ENCODE results near the gene IFT52.
"Not testable (repeated sequence)": the region's sequence is repeated elsewhere in the genome, so short reads cannot be mapped to it uniquely, and the experiment has no call there.

The IFT52 gene

DNA sequence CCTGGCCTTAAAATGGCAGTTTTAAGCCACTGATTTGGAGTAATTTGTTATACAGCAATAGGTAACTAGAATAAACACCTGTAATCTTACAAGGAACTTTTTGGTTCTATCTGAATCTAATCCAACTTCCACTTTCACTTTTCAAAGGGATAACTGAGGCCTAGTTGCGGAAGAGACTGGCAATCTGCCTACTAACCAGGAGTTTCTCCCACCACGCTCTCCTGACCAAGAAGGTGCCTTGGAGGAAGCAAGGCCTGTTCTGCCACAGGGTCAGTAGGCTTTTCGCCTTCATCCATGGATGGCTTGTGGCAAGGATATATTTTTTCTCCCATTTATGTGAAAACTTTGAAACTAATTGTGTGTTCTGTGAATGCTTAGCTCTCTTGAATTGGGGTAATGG lies 63.2 kb downstream of the IFT52 start:
- no peak for DNase-seq

DNA sequence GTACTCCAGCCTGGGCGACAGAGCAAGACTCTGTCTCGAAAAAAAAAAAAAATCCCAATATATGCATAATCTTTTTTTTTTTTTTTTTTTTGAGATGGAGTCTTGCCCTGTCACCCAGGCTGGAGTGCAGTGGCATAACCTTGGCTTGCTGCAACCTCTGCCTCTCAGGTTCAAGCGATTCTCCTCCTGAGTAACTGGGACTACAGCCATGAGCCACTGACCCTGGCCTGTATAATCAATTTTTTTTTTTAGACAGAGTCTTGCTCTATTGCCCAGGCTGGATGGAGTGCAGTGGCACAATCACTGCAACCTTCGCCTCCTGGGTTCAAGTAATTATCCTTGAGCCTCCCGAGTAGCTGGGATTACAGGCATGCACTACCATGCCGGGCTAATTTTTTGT lies 64.4 kb downstream of the IFT52 start:
- DNase-seq, result not testable (repeated sequence)

- no peak for DNase-seq
Observed at GRCh38 chr20:43655937-43656336, 65.2 kb downstream of the IFT52 start.

DNA sequence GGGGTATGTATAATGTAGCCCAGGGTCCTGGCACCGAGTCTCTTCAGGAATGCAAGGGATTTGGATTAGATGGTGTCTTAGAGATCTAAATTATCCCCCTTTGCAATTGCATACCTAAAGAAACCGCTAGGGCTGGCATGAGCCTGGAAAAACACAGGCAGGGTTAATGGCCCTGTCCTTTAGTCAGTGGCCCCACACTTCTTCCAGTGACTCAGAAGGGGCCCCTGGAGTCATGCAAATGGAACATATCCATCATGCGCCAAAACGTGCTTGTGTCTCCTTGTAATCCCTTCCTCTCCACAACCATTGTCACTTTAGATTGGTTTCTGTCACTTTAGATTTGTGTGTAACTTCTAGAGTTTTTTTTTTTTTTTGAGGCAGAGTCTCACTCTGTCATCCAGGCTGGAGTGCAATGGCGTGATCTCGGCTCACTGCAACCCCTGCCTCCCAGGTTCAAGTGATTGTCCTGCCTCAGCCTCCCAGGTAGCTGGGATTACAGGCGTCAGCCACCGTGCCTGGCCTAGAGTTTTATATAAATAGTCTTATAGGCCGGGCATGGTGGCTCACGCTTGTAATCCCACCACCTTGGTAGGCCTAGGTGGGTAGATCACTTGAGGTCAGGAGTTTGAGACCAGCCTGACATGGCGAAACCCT lies 67.5 kb downstream of the IFT52 start:
- DNase-seq, result no peak

DNA sequence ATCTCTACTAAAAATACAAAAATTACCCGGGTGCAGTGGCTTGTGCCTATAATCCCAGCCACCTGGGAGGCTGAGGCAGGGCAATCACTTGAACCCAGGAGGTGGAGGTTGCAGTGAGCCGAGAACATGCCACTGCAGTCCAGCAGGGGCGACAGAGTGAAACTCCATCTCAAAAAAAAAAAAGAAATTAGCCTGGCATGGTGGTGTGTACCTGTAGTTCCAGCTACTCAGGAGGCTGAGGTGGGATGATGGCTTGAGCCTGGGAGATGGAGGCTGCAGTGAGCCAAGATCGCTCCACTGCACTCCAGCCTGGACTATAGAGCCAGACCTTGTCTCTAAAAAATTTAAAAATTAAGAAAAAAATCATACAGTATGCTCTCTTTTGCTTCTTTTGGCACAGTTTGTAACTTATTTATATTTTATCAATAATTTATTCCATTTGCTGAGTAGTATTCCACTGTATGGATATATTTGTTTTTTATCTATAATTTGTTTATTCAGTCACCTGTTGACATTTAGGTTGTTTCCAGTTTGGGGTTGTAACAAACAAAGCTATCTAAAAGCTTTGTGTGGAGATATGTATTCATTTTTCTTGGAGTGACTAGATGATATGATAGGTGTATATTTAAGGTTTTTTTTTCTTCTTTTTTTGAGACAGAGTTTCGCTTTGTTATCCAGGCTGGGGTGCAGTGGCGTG lies 68.1 kb downstream of the IFT52 start:
- no peak for DNase-seq

DNA sequence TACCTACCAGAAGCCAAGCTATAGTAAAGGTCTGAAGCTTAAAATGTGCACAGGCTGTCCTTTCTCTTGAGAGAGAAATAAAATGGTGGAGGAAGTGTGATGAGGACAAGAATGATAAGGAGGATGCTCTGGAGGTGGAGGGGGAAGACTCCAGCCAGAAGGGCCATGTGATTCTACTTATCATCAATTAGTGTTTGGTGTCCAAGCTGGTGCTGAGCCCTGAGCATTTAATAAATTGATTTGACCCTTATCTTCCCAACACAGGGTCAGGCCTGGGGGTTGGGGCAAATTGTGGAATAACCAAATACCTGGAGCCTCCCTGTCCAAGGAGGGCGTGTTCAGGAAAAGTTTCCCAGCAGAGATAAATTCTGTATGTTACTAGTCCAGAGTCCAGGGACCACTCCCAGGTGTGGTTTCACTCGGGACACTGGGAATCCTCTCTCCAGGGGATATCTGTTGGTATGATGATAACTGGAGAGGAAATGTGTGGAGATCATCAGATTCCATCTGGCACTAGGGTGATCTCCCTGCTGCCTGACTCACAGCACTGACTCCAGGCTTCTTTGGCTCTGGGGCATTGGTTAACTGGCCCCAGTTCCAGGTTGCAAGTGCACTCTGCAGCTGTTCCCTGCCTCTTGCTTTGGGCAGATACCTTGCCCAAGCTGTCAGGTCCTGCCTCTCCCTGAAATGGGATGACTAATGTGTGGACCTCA lies 72.4 kb downstream of the IFT52 start:
- DNase-seq, result no peak

GRCh38 chr20:43665466-43666176 lies 74.9 kb downstream of the IFT52 start:
- DNase-seq, result no peak

GRCh38 chr20:43666376-43667328 lies 75.9 kb downstream of the IFT52 start, which contains the start of gene MYBL2:
Gene MYBL2, plus strand, starts transcription at chr20:43667114. Its CDS starts 170 bp downstream, at chr20:43667284.
- peak; percentile 75 for DNase-seq

- no peak for DNase-seq
Observed at GRCh38 chr20:43667341-43668132, 76.8 kb downstream of the IFT52 start.

DNA sequence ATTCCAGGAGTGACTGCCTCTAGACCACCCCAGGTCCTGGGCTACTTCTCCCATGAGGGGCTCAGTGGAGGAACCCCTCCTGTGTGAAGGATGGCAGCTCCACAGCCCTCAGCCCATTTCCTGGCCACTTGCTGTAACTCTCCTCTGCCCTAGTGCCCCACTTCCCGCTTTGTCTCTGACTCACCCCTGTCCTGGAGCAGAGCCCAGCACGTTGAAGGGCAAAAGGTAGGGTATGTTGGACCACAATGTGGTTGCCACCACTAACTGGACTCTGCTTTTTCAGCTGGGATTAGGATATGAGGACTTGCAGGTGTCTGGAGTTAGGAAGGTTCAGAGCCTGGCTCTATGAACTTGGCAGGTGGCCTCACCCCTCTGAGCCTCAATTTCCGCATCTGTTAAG lies 78.6 kb downstream of the IFT52 start:
- no peak for DNase-seq

GRCh38 chr20:43670423-43670822 lies 79.7 kb downstream of the IFT52 start:
- DNase-seq, result no peak

GRCh38 chr20:43676368-43676767 lies 85.6 kb downstream of the IFT52 start:
- DNase-seq, result no peak

- no peak for DNase-seq
Observed at GRCh38 chr20:43680981-43681380, 90.2 kb downstream of the IFT52 start.

DNA sequence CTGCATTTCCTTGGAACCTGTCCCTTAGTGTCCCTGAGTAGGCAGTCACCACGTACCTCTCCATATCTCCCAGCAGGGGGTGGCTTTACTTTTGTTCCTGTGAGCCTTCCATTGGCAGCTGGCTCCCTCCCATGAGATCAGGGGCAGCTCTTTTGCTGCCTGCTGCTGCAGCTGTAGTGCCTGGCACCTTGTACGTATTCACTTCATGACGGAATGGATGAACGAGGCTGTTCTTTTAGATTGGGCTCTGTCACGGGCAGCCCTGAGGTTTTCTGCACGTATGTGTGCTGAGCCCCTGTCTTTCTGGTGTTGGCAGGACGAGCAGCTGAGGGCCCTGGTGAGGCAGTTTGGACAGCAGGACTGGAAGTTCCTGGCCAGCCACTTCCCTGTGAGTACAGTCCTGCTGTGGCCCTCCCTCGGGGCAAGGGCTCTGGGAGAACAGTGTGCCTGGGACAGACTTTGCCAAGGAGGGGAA lies 90.8 kb downstream of the IFT52 start:
- DNase-seq, result no peak

DNA sequence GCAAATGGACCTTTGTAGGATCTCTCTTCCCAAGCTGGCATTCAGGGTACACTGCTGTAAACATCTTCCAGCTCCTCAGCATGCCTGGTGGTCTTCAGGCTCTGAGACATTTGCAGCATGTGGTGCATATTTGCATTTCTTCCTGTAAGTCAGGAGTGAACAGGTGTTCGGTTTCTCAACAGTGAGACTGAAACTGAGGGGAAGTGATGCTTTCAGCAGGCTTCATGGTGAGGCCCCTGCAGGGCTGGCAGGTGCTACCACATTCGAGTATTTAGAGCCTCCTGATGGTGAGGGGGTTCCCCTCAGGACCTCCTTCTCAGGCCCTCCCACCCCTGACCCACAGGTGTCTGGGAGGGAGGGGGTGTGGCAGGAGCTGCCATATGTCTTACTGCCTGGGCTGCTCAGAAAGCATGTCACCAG lies 91.3 kb downstream of the IFT52 start:
- DNase-seq, result peak; percentile 25

DNA sequence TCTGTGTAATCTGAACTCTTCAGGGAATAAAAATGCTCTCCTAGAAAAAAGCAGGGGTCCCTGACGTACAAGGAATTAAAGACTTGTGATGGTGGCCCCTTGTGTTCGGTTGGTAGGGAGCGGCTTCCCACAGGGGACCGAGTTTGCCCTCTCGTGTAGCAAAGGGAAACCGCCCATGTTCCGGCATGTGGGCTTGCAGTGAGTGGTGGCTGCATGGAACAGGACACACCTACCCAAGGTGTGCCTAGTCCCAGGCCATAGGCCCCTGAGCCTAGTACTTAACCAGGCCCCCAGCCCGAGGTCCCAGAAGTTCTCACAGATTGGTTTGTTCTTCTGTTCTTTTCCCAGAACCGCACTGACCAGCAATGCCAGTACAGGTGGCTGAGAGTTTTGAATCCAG lies 91.7 kb downstream of the IFT52 start:
- no peak for DNase-seq

DNA sequence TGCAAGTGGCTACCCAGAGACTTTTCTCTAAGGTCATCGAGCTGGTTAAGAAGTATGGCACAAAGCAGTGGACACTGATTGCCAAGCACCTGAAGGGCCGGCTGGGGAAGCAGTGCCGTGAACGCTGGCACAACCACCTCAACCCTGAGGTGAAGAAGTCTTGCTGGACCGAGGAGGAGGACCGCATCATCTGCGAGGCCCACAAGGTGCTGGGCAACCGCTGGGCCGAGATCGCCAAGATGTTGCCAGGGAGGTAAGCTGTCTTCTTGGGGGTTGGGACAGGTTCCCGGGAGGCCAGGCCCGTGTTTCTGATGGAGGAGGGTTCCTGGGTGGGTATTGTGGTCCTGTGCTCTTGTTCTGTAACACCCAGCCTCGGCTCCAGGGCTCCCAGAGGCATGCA lies 96.1 kb downstream of the IFT52 start:
- DNase-seq, result no peak

GRCh38 chr20:43689165-43689564 lies 98.4 kb downstream of the IFT52 start:
- DNase-seq, result no peak

- no peak for DNase-seq
Observed at GRCh38 chr20:43690943-43691598, 100.3 kb downstream of the IFT52 start.

- peak; percentile 49 for DNase-seq
Observed at GRCh38 chr20:43691928-43692524, 101.3 kb downstream of the IFT52 start.

All from CD4-positive, alpha-beta T cell treated with Interleukin-17A for 1 hour (primary cell).